BJ (cell line): ENCODE data around the gene ZHX3. TPM values are rescaled to one million over a fixed set of nuclear protein-coding genes. Genes with fewer than 3 reads are reported as not detected.

Experiments
- CTCF ChIA-PET: fragments of 350-600 bp; formaldehyde crosslinking; extraction: SDS; loops from one replicate; lab custom pipeline; 2021; ENCODE audit warnings: antibody characterized with exemption, inconsistent platforms; lab: Yijun Ruan, JAX
- POLR2A ChIA-PET: fragments of 300-600 bp; sonication (Branson Sonifier 250); formaldehyde crosslinking; extraction: SDS; loops from one replicate; lab custom pipeline; 2021; ENCODE audit warnings: antibody characterized with exemption; lab: Charles Lee
- DNase-seq: peaks from one replicate; pipeline ENCODE4 v3.0.0-alpha.2; 2011; ENCODE audit warnings: low read depth
- H3K27me3 ChIP-seq: 2 replicates; pipeline ENCODE4 v1.6.0; 2011; ENCODE audit warnings: low read length; ENCODE audit not compliant: control insufficient read depth, insufficient read depth
- H3K36me3 ChIP-seq: 2 replicates; pipeline ENCODE4 v1.5.1; 2011; ENCODE audit warnings: low read length; ENCODE audit not compliant: control insufficient read depth, insufficient read depth
- H3K4me3 ChIP-seq: 2 replicates; pipeline ENCODE4 v1.5.1; 2011; ENCODE audit warnings: low read depth, mild to moderate bottlenecking, control low read depth, low read length
- CTCF ChIP-seq: IDR thresholded peaks from 2 replicates; pipeline ENCODE4 v1.5.1; 2011; ENCODE audit warnings: low read depth, mild to moderate bottlenecking, control low read depth, inconsistent platforms, low read length, moderate library complexity; ENCODE audit not compliant: insufficient read depth
- polyA plus RNA-seq: library from polyadenylated mRNA; depleted of rRNA; stranded (reverse); fragments of >200 nt; gene quantifications from 2 replicates; pipeline ENCODE4 v1.2.3, GENCODE V29; 2011

ZHX3 gene
- polyA plus RNA-seq, 1 experiment, result 23.9 TPM

GRCh38 chr20:41339957-41340326 is 22.4 kb upstream of the ZHX3 start:
- CTCF ChIA-PET, result interaction anchor here (0.7 to 5.3 kb wide), 55 partner anchors 9 to 377 kb away, joined by 3 to 149 read pairs (median 4); partner anchors contain the start of gene ZHX3
- TF ChIP-seq CTCF, result peak; percentile 94
- no peaks in the 10 kb centered on the region for H3K27me3 ChIP-seq
- no peak for DNase-seq
- POLR2A ChIA-PET, result interaction anchor here (0.7 kb wide), 2 partner anchors 525 to 592 kb away, joined by 15 to 20 read pairs; no protein-coding TSS in a partner anchor
- H3K36me3 ChIP-seq, result no peaks in the 10 kb centered on the region; the same call in 1 of the 2 replicates
- peak overlapping the region; percentile 54 for H3K4me3 ChIP-seq

GRCh38 chr20:41336711-41337492 is 19.4 kb upstream of the ZHX3 start:
- no peak for DNase-seq
- ChIA-PET CTCF (interaction anchor here (2.9 to 5.3 kb wide), 2 partner anchors 163 to 203 kb away, joined by 17 to 149 read pairs; no protein-coding TSS in a partner anchor), POLR2A (no interaction called here)
- Histone ChIP-seq H3K4me3 (no peak overlapping the region), H3K36me3 (no peaks in the 10 kb centered on the region), H3K27me3 (no peaks in the 10 kb centered on the region)
- TF ChIP-seq CTCF, result no peak

GRCh38 chr20:41335591-41335990 is 18.1 kb upstream of the ZHX3 start:
- CTCF ChIA-PET, result interaction anchor here (1.0 to 5.3 kb wide), 3 partner anchors 162 to 163 kb away, joined by 3 to 149 read pairs (median 5); no protein-coding TSS in a partner anchor
- no peak for TF ChIP-seq CTCF
- Histone ChIP-seq H3K27me3 (no peaks in the 10 kb centered on the region), H3K4me3 (no peak overlapping the region), H3K36me3 (no peaks in the 10 kb centered on the region)
- DNase-seq, result no peak
- POLR2A ChIA-PET, result no interaction called here

GRCh38 chr20:41334443-41335421 is 17.2 kb upstream of the ZHX3 start:
- no peak for TF ChIP-seq CTCF
- no peaks in the 10 kb centered on the region for H3K27me3 ChIP-seq
- no peak overlapping the region for H3K4me3 ChIP-seq
- CTCF ChIA-PET, result interaction anchor here (1.0 to 3.5 kb wide), 3 partner anchors 102 to 162 kb away, joined by 3 to 11 read pairs (median 5); no protein-coding TSS in a partner anchor
- no peaks in the 10 kb centered on the region for H3K36me3 ChIP-seq
- no peak for DNase-seq
- POLR2A ChIA-PET, result interaction anchor here (0.7 kb wide), 1 partner anchor 9 kb away, joined by 3 read pairs; no protein-coding TSS in a partner anchor
